ENCODE data around the gene TMEM52.

Gene TMEM52

GRCh38 chr1:1914971-1915692 lies 3.9 kb downstream of the TMEM52 start, which contains the start of gene CALML6:
TSS of gene CALML6 (plus strand) at chr1:1915260. CDS start at chr1:1915281, 21 bp downstream.
- no peak for DNase-seq (ENCODE audit: low read depth, low spot score)

- no peak for DNase-seq (ENCODE audit: low read depth, low spot score)
Observed at GRCh38 chr1:1914101-1914970, 4.7 kb downstream of the TMEM52 start.

GRCh38 chr1:1911350-1912041 lies 7.6 kb downstream of the TMEM52 start:
- DNase-seq (ENCODE audit: low read depth, low spot score), result no peak

GRCh38 chr1:1910651-1911331 lies 8.3 kb downstream of the TMEM52 start:
- no peak for DNase-seq (ENCODE audit: low read depth, low spot score)

- no peak for DNase-seq (ENCODE audit: low read depth, low spot score)
Observed at GRCh38 chr1:1910033-1910465, 9.0 kb downstream of the TMEM52 start.

- no peak for DNase-seq (ENCODE audit: low read depth, low spot score)
Observed at GRCh38 chr1:1908506-1908791, 10.6 kb downstream of the TMEM52 start.

GRCh38 chr1:1907098-1907736 lies 11.9 kb downstream of the TMEM52 start:
- no peak for DNase-seq (ENCODE audit: low read depth, low spot score)

GRCh38 chr1:1906185-1907097 lies 12.6 kb downstream of the TMEM52 start:
- no peak for DNase-seq (ENCODE audit: low read depth, low spot score)

GRCh38 chr1:1903224-1903623 lies 15.9 kb downstream of the TMEM52 start:
- DNase-seq (ENCODE audit: low read depth, low spot score), result no peak

- no peak for DNase-seq (ENCODE audit: low read depth, low spot score)
Observed at GRCh38 chr1:1901641-1902294, 17.3 kb downstream of the TMEM52 start.

- no peak for DNase-seq (ENCODE audit: low read depth, low spot score)
Observed at GRCh38 chr1:1900883-1901640, 18.0 kb downstream of the TMEM52 start.

- DNase-seq (ENCODE audit: low read depth, low spot score), result no peak
Observed at GRCh38 chr1:1899967-1900327, 19.1 kb downstream of the TMEM52 start.

- no peak for DNase-seq (ENCODE audit: low read depth, low spot score)
Observed at GRCh38 chr1:1899266-1899966, 19.7 kb downstream of the TMEM52 start.

GRCh38 chr1:1898246-1898933 lies 20.7 kb downstream of the TMEM52 start:
- DNase-seq (ENCODE audit: low read depth, low spot score), result no peak

- no peak for DNase-seq (ENCODE audit: low read depth, low spot score)
Observed at GRCh38 chr1:1895456-1896336, 23.4 kb downstream of the TMEM52 start.

GRCh38 chr1:1895060-1895418 lies 24.0 kb downstream of the TMEM52 start:
- no peak for DNase-seq (ENCODE audit: low read depth, low spot score)

Measured in iPS DF 19.7 (cell line).